Fibroblast of the aortic adventitia (primary cell): Measurements from ENCODE around the gene HLA-DRB1. TPM values are rescaled to one million over a fixed set of nuclear protein-coding genes. Genes with fewer than 3 reads are reported as not detected.

Experiments
- DNase-seq: peaks from one replicate; pipeline ENCODE4 v3.0.0-alpha.2; 2010; ENCODE audit warnings: low read depth
- H3K4me3 ChIP-seq: 2 replicates; pipeline ENCODE4 v1.5.1; 2011; ENCODE audit warnings: low read depth, mild to moderate bottlenecking, control low read depth, low read length, moderate library complexity
- total RNA-seq: library from RNA; depleted of rRNA; stranded (reverse); fragments of >200 nt; gene quantifications from 2 replicates; pipeline ENCODE4 v1.2.3, GENCODE V29; 2012; ENCODE audit warnings: low replicate concordance
- TF ChIP-seq, protein P1 (sequence below): IDR thresholded peaks from 2 replicates; pipeline ENCODE4 v1.5.1; 2011; ENCODE audit warnings: mild to moderate bottlenecking, low read length, control low read depth, inconsistent platforms; ENCODE audit not compliant: insufficient read depth

HLA-DRB1 gene
- total RNA-seq, 1 donor: 0.09 TPM

DNA sequence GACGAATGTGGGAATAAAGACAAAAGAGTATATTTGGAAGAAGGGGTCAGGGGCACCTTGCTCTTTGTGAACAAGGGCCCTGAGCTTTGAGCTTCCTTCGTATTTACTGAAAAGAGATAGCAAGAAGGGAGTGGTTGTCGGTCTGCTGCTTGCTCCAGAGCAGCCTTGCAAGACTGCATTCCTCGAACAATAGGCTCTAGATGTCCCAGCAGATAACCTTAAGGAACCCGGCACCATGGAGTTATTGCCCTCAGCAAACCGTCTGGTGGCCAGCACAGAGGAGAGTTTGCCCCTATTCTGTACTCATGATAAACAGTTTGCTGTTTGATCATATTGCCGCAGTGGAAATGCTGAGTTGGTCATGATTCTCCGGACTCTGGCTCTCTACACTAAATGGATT, 22.7 kb downstream of the HLA-DRB1 start:
- DNase-seq: no peak
- no peak overlapping the region for H3K4me3 ChIP-seq
- TF ChIP-seq, protein P1, sequence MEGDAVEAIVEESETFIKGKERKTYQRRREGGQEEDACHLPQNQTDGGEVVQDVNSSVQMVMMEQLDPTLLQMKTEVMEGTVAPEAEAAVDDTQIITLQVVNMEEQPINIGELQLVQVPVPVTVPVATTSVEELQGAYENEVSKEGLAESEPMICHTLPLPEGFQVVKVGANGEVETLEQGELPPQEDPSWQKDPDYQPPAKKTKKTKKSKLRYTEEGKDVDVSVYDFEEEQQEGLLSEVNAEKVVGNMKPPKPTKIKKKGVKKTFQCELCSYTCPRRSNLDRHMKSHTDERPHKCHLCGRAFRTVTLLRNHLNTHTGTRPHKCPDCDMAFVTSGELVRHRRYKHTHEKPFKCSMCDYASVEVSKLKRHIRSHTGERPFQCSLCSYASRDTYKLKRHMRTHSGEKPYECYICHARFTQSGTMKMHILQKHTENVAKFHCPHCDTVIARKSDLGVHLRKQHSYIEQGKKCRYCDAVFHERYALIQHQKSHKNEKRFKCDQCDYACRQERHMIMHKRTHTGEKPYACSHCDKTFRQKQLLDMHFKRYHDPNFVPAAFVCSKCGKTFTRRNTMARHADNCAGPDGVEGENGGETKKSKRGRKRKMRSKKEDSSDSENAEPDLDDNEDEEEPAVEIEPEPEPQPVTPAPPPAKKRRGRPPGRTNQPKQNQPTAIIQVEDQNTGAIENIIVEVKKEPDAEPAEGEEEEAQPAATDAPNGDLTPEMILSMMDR: no peak

DNA sequence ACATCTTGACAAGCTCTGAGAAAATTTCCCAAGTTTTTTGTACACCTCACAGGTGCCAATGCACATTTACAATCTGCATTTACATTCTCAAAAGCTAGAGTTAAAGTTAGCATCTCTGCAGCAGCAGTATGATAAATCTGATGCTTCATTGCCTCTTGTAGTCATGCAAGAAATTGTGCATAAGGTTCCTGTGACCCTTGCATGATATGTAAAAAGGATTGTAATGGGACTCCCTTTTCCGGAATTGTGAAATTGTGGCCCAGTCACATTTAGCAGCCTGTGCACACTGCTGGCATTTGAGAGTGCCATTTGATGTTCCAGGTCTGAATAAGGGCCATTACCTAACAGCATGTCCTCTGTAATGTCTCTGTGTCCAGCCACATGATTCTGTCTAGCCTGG, 24.1 kb downstream of the HLA-DRB1 start:
- no peak for DNase-seq
- TF ChIP-seq, protein P1: no peak
- H3K4me3 ChIP-seq: no peak overlapping the region

DNA sequence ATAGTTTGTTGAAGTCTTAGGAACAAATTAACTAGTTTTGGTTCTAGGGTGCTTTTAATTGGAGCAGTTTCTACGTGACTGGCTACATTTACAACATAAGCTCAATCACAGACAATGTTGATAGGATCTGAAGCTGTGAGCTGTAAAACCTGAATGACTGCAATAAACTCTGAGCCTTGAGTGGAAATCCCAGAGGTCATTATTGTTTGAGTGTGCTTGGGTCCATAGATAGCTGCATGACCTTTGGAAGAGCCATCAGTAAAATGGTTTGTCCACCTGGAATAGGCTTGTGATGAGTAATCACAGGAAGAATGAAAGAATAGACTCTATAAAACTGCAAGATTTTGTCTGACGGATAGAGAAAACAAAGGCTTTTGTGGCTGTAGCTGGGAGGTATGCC, 26.7 kb downstream of the HLA-DRB1 start:
- no peak for DNase-seq
- no peak overlapping the region for H3K4me3 ChIP-seq
- TF ChIP-seq, protein P1: no peak

DNA sequence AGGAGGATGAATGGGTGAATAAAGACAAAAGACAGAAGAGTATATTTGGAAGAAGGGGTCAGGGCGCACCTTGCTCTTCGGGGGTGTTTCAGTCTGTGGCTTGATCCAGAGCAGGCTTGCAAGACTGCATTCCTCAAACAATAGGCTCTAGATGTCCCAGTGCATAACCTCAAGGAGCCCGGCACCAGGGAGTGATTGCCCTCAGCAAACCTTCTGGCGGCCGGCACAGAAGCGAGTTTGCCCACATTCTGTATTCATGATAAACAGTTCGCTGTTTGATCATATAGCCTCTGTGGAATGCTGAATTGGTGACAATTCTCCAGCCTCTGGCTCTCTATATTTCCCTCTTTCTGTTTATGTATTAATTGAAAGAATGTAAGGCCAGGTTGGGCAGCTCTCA, 29.9 kb downstream of the HLA-DRB1 start:
- DNase-seq: no peak
- TF ChIP-seq, protein P1: no peak
- no peak overlapping the region for H3K4me3 ChIP-seq

DNA sequence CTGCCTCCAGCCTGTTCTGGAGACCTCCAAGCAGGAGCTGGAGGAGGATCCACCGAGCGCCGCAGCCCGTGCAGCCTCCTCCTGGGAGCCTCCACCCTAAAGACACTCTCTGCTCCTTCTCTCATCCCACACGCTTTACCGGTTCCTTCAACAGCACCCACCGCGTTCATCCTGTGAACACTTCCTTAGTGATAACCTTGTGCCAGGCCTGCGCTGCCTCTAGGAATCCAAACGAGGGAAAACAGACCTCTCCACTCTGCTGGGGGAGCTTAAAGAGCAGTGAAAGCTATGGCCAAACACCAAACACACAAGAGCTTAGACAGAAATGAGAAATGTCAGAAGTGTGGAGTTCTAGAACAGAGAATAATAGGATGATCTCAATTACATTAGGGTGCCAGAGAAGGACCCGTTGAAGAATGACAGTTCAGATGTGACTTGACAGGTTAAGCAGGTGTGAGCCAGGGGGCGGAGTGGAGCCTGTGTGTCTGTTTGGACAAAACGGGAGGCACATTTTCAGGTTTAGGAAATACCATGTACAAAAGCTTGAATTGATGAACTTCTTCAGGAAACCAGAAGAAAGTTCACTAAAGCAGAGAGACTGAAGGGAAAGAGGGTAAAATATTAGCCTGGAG, 31.1 kb downstream of the HLA-DRB1 start:
- TF ChIP-seq, protein P1: no peak

DNA sequence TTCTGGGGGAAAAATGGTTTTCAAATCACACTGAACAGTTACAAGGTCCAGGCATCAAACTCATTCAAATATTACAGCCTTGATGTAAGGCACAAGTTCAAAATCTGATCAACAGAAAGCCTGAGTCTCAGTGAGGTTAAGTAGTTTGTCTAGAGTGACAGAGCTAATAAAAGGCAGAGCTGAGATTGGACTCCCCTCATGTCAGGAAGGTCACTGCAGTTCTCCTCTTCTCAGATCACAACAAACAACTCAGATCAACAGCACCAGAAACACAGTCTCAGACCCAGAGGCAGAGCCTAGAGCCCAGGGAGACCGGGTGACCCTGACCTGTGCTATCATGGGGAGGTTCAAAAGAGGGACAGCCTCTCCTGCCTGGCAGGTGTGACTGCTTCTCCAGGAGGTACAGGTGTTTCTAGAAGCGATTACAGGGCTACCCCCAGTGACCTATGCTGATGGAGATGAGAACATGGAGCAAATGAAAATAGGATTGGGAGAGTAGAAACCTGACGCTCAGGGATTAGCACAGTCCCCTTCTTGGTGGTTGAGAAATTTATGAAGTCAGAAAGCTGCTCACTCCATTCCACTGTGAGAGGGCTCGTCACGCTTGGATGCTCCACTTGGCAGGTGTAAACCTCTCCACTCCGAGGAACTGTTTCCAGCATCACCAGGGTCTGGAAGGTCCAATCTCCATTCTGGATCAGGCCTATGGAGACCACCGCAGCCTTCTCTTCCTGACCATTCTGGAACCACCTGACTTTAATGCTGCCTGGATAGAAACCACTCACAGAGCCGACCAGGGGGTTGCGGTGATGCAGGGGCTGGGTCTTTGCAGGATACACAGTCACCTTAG, 35.3 kb downstream of the HLA-DRB1 start:
- DNase-seq: no peak
- TF ChIP-seq, protein P1: no peak
- no peak overlapping the region for H3K4me3 ChIP-seq

More for the DNA sequence above, 31.1 kb downstream of the HLA-DRB1 start:
- no peak for DNase-seq
- H3K4me3 ChIP-seq: no peak overlapping the region
